HG03558 (cell line): ENCODE data around the gene TARS1.

ENCODE experiments used
- ATAC-seq: cut with Tn5 transposase; IDR thresholded peaks from one replicate; pipeline ENCODE4 v1.9.1; 2021; ENCODE audit warnings: moderate number of reproducible peaks; ENCODE audit not compliant: unreplicated experiment; ENCODE audit errors: extremely low read depth

The TARS1 gene

GRCh38 chr5:33440482-33441240, at the start of gene TARS1:
TSS of gene TARS1 (plus strand) at chr5:33440965. CDS start at chr5:33441087, 122 bp downstream.
- ATAC-seq = peak; percentile 93

- ATAC-seq = no peak
Measured at GRCh38 chr5:33398501-33398900, 42.3 kb upstream of the TARS1 start.

DNA sequence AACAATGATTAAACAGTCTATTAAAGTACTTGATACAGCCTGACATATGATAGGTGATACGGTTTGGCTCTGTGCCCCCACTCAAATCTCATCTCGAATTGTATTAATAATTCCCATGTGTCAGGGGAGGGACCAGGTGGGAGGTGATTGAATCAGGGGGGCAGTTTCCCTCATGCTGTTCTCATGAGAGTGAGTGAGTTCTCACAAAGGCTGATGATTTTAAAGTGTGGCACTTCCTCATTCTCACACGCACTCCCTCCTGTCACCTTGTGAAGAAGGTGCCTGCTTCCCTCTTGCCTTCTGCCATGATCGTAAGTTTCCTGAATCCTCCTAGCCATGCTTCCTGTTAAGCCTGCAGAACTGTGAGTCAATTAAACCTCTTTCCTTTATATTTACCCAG, 40.1 kb upstream of the TARS1 start:
- ATAC-seq = no peak

DNA sequence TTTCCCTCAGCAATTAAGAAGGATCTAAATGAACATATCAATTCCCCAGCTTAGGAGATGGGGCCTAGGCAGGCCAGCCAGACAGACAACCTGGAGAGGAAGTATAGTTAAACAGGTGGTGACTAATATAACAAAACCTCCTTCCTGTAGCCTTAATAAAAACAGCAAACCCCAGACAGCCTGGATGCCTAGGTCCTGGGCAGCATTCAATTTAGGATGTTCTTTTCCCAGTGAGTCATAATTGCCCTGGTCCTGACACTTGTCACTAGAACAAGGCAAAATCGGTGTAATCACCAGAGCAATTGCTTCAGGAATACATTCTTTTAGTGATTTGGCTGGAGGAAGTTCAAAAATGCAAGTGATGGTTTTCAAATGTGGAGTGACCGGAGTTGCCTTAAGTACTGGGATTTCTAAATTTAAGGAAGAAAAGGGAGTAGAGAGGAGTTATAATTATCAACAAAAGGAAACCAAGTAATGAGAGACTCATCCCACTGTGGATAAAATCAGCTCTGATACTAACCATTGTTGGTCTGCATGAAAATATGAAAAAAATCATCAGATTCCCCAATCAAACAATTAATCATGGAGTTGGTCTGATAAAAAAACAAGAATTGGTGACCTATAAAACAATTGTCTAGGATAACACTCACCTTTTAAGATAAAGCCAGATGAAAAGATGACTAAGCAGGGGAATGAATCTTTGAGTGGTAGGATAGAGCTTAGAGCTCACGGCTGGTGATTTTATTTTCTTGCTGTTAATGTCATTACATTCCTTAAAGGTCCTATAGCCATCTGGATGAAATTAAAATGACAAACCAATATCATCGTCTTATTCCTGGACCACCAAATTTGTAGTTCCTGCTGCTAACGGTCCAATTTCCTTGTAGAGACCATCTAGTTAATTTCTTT, 39.0 kb upstream of the TARS1 start:
- no peak for ATAC-seq

- ATAC-seq = no peak
Measured at GRCh38 chr5:33403187-33403586, 37.6 kb upstream of the TARS1 start.

GRCh38 chr5:33408816-33409215, 31.9 kb upstream of the TARS1 start:
- no peak for ATAC-seq

- ATAC-seq = no peak
Measured at GRCh38 chr5:33409435-33410170, 31.2 kb upstream of the TARS1 start.

GRCh38 chr5:33410221-33410620, 30.5 kb upstream of the TARS1 start:
- ATAC-seq = no peak

DNA sequence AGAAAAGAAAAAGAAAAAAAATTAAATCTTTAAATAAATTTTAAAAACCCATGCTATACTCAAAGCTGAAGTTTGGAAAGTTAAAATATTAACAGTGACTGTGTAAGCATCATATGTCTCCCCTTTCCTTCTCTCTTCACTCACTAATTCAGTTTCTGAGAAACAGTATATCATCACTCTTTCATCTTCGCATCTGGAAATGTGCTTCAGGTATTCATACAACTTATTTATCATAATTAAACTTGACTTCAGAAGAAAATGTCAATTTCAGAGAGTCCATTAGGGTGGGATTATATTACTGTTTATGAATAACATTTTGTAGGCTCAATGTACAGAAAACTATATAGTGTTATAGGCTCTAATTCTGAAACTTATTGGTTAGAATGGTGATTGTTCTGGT, 29.3 kb upstream of the TARS1 start:
- no peak for ATAC-seq

DNA sequence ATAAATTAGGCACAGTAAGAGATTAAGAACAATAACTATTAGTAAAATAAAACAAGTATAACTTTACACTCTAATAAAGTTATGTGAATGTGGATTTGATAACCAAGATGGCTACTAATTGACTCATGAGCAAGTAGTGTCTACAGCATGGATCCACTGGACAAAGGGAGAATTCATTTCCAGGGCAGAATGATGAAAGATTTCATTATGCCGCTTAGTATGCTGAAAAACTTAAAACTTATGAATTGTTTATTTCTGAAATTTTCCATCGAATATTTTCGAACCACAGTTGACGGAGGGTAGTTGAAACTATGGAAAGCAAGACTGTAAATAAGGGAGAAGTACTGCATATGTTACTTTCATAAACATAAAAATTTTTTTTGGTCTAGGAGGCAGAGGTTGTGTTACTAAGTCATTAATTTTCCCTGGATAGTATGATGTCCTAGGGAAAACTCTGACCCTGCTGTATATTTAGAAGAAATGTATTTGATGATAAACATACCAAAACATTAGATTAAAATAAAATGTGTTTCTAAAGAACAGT, 24.9 kb upstream of the TARS1 start:
- ATAC-seq = no peak

GRCh38 chr5:33417632-33418031, 23.1 kb upstream of the TARS1 start:
- no peak for ATAC-seq

DNA sequence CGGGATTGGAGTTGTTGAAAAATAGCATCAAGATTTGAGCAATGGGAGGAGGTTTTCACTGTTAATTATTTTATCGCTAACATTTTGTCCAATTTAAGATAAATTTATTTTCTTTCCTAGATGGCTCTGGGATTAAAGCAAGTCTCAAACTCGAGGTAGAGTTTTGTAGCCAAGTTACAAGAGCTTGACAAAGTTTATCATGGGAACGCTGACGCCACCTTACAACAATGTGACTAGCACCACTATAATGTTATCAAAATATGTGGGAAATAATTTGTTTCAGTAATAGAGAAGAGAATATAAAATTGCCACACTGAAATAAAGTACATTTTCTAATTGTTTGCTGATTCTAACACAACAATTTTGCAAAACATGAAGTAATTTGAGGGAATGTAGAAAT, 19.8 kb upstream of the TARS1 start:
- ATAC-seq = no peak

DNA sequence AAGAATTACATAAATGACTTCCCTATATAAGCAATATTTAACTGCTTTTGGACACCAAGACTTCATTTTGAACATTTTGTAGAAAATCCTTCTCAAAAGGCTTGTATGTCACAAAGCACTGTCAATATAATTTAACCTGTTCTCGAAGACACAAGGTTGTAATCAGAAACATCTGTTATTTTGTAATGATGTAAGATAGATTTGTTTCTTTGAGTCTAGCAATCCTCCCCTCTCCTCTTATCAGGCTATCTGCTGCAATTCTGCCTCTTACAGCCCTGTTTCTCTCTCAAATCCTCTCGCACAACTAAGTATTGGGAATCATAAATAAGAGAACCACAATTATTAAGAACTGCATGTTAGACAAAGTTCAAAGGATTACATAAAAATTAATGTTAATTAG, 18.6 kb upstream of the TARS1 start:
- no peak for ATAC-seq

- ATAC-seq = no peak
Measured at GRCh38 chr5:33423018-33423630, 17.6 kb upstream of the TARS1 start.

DNA sequence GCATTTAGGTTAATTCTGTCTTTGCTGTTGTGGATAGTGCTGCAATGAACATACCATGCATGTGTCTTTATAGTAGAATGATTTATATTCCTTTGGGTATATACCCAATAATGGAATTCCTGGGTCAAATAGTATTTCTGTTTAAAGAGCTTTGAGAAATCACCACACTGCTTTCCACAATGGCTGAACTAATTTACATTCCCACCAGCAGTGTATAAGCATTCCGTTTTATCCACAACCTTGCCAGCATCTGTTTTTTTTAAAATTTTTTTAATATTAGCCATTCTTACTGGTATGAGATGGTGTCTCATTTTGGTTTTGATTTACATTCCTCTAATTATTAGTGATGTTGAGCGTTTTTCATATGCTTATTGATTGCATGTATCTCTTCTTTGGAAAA, 15.5 kb upstream of the TARS1 start:
- no peak for ATAC-seq

DNA sequence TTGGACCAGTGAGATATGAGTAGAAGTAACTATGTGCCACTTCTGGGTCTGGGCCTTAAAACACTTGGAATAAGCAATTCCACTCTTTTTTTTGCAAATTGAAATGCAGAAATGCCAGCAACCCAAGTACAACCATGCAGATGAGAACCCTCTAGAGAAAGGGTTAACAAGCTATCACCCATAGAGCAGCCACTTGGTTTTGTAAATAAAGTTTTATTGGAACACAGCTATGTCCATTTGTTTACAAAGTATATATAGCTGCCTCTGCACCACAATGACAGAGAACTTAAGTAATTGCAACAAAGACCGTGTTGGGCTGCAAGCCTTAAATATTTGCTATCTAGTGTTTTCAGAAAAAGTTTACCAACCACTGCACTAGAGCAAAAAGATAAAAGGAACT, 9.8 kb upstream of the TARS1 start:
- ATAC-seq = no peak

DNA sequence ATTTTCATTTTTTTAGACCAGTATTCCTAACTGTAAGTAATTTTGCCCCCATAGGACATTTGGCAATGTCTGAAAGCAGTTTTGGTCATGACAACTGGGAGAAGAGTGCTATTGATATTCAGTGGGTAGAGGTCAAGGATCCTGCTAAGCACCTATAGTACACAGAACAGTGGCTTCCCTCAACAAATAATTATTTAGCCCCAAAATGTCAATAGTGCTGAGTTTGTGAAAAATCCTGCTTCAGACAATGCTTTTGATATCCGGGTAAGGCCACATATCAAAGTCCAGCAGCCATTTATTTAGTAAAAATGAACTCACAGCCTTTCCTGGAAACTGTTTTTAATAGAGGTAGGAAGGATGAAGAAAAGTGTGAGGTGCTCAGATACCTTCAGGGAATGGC, 8.1 kb upstream of the TARS1 start:
- ATAC-seq = no peak

DNA sequence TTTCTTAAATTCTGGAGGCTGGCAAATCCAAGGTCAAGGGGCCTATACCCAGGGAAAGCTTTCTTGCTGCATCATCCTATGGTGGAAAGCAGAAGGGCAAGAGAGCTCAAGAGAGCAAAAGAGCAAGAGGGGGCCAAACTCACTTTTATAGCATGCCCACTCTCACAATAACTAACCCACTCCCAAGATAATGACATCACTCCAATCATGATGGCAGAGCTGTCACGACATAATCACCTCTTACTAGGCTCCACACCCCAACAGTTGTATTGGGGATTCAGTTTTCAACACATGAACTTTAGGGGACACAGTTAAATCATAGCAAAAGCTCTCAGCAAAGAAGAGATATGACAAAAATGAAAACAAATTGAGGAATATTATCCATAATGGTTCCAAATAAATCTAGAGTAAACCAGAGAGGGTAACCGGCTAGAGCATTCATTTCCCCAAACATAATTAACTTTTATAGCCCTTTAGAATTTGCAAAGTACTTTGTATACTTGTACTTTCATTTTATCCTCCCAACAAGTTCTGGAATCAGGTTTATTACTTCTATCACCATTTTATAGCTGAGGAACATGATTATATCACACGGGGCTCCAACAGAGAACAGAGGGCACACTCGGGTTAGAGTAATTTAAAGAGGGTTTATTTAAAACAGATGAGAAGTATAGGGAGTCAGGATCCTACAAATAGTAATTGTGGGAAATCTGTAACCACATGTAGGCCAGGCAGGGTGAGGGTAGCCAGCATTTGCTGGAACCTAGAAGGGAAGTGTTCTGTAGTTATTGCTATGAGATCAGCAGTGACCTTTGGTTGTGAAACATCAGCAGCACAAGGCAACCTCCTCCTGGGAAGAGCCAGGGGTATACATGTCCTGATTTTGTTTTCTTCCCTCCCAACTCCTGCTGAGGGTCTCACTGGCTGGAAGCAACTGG, 7.2 kb upstream of the TARS1 start:
- ATAC-seq = no peak

DNA sequence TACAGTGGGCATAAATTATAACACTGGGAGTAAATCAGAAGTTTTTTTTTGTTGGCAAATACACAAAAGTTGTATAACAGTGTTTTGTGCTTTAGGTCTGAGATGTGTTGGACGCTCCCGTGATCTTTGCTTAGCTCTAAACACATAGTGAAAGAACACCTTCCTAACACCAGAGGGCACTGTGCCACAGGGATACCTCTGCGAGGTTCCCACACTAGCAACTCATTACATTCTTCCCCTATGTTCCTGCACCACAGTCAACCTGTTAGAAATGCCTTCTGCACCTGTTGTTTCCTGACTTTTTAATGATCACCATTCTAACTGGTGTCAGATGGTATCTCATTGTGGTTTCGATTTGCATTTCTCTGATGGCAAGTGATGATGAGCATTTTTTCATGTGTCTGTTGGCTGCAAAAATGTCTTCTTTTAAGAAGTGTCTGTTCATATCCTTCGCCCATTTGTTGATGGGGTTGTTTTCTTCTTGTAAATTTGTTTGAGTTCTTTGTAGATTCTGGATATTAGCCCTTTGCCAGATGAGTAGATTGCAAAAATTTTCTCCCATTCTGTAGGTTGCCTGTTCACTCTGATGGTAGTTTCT, 4.8 kb upstream of the TARS1 start:
- peak; percentile 44 for ATAC-seq
